Islet of Langerhans (tissue), 1 donor: ENCODE data around the gene SYP.
"Not testable (repeated sequence)": the region's sequence is repeated elsewhere in the genome, so short reads cannot be mapped to it uniquely, and the experiment has no call there.

Experiments
- FAIRE-seq: peaks from one replicate; lab custom pipeline; 2011; peaks lifted over from hg19 to GRCh38; lab: Jason Lieb, UNC

The SYP gene

GRCh38 chrX:49166914-49167739, 32.9 kb downstream of the SYP start:
- peak; percentile 66 for FAIRE-seq

- peak; percentile 69 for FAIRE-seq
Observed at GRCh38 chrX:49165901-49166881, 33.8 kb downstream of the SYP start.

DNA sequence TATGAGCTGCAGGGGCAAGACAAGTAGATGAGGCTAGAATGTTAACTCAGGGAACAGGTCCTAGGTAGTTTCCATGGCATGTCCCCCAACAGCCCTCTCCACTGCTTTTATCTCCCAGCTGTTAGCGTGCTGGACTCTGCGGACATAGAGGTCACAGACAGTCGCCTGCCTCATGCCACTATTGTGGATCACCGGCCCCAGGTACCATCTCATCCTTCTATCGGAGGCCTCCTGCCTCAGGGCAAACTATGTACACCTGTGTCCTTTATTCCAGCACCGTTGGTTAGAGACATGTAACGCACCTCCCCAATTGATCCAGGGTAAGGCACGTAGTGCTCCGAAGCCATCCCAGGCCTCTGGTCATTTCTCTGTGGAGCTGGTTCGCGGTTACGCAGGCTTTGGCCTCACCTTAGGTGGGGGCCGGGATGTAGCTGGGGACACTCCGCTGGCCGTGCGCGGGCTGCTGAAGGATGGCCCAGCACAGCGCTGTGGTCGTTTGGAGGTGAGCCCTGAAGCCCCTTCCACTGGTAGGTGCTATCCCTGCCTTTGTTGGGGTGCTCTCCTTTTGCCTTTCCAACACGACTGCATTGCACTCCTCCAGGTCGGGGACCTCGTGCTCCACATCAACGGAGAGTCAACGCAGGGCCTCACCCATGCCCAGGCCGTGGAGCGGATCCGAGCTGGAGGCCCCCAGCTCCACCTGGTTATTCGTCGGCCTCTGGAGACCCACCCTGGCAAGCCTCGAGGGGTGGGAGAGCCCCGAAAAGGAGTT, 35.2 kb downstream of the SYP start:
- no peak for FAIRE-seq

- no peak for FAIRE-seq
Observed at GRCh38 chrX:49163555-49164419, 36.2 kb downstream of the SYP start.

DNA sequence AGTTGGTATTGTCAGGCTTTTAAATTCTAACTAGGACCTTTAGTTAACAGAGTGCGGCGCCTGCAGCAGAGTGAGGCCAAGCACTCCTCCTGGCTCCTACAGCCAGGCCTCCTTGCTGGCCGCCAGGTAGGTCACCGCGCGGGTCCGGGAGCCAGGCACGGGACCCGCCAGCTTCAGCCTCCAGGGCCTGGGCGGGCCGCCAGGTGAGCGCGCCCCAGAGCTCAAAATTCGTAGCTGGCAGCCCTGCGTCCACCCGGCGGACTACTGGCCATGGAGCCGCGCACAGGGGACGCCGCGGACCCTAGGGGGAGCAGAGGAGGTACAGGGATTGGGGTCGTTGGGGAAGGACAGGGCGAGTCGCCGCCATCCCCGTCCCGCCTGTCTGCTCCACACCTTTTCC, 37.4 kb downstream of the SYP start, which contains the start of gene MAGIX:
MAGIX (plus strand) TSS at position 139 of the 400 bp plus-strand sequence; CDS start at position 271, 132 bp downstream.
- FAIRE-seq: no peak

GRCh38 chrX:49161632-49162031, 38.4 kb downstream of the SYP start:
- FAIRE-seq: no peak

GRCh38 chrX:49160908-49161307, 39.1 kb downstream of the SYP start:
- FAIRE-seq: no peak

DNA sequence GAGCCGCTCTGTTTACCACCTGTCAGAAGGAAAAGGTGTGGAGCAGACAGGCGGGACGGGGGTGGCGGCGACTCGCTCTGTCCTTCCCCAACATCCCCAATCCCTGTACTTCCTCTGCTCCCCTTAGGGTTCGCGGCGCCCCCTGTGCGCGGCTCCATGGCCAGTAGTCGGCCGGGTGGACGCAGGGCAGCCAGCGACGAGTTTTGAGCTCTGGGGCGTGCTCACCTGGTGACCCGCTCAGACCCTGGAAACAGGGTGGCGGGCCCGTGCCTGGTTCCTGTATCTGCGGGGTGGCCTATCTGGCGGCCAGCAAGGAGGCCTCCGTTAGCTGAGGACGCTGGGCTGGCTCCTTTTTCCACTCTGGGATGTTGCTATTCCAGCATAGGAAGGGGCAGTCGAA, 42.8 kb downstream of the SYP start:
- no peak for FAIRE-seq

DNA sequence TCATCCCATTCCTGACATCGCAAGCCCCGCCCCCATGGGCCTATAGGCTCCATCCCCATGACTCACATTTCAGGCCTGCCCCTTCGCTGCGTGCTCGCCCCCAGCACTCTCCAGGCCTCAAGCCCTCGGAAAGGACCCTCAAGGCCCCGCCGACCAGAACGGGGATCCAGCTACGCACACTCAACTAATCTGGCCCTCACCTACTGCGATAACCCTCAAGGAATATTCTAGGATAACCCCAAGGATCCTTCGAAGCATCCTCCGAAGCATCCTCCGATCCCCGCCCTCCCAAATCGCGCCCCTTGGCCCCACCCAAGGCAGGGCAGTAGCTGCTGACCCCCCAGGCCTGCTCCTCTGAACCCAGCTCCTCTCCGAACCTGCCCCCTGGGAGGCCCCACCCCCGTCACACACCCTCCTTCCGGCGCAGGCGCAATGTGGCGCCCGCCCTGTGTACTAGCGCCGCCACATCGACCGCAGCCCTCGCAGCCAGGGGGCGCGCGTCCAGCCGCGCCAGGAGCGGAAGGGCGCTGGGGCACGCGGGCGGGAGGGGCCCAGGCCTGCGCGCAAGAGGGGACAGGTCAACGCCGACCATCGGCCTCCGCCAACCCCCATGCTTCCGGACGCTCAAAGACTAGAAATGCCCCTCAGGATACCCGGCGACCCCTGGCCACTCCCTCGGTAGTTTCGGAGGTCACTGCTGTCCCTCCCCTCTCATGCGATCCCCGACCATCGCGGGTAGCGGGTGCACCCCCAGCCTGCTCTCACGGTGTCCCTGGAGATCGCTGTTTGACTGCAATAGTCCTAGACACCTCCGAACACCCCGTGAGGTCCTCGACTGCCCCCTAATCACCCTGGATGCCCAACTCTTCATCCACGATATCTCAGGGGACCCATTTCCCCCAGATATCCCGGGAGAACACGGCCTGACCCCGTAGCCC, 43.8 kb downstream of the SYP start:
- no peak for FAIRE-seq

GRCh38 chrX:49155243-49155899, 44.6 kb downstream of the SYP start:
- no peak for FAIRE-seq

- no peak for FAIRE-seq
Observed at GRCh38 chrX:49153467-49153866, 46.5 kb downstream of the SYP start.

- FAIRE-seq: not testable (repeated sequence)
Observed at GRCh38 chrX:49149291-49149690, 50.7 kb downstream of the SYP start.

GRCh38 chrX:49148390-49149100, 51.4 kb downstream of the SYP start:
- not testable (repeated sequence) for FAIRE-seq

DNA sequence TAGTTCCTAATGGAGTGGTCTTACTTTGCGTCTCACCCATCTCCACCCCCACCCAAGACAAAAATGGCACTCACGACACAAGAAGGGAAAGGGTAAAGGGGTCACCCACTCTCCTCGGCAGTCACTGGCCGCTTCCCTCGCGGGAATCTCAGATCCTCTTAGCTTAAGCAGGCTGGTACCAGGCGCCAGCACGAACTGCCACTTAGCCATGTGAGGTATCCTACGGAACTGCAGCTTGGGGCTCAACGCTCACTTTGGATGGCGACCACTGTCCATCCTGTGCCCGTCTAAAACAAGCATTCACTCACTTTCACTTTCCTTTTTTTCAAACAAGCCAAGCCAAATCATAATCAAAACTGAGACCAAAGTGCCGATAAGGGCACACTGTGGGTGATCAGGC, 52.1 kb downstream of the SYP start:
- no peak for FAIRE-seq

DNA sequence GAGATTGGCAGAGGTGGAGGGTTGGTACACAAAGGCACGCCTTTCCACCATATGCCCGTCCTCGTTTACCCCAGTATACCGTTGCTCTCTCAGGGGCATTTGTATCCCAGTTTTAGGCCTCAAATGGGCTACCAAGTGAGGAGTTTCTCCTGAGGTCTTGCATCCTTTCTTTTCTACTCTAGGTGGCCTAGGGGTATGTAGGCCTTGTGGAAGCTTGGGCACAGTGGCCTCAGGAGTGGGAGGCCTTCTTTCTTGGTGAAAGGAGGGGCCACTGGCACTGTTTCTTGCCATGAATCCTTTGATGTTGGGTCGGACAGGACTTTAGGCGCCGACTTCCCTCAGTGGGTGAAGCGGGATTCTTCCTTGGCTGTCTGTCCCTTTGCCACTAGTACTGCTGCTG, 52.7 kb downstream of the SYP start:
- no peak for FAIRE-seq

GRCh38 chrX:49143154-49143553, 56.8 kb downstream of the SYP start:
- not testable (repeated sequence) for FAIRE-seq

- not testable (repeated sequence) for FAIRE-seq
Observed at GRCh38 chrX:49142264-49142663, 57.7 kb downstream of the SYP start.

GRCh38 chrX:49139713-49140112, 60.3 kb downstream of the SYP start:
- FAIRE-seq: no peak
